ENCODE measurements around the gene VSIG8.

- TF ChIP-seq POLR2A (IDR thresholded peaks at IDR 0.05; ENCODE audit: low read depth, low read length) (no peak), POLR2AphosphoS5 (IDR thresholded peaks at IDR 0.05; ENCODE audit: low read depth, low read length) (no peak), TAF1 (IDR thresholded peaks at IDR 0.05; ENCODE audit: low read depth, low read length) (no peak)
These were observed 6.3 kb upstream of the VSIG8 start for GRCh38 chr1:159868766-159869165.
